ENCODE results near the gene LARGE1. TPM values are rescaled to one million over a fixed set of nuclear protein-coding genes. Genes with fewer than 3 reads are reported as not detected.

The LARGE1 gene
- total RNA-seq, 1 donor from 2014 or later: 27.4 TPM

DNA sequence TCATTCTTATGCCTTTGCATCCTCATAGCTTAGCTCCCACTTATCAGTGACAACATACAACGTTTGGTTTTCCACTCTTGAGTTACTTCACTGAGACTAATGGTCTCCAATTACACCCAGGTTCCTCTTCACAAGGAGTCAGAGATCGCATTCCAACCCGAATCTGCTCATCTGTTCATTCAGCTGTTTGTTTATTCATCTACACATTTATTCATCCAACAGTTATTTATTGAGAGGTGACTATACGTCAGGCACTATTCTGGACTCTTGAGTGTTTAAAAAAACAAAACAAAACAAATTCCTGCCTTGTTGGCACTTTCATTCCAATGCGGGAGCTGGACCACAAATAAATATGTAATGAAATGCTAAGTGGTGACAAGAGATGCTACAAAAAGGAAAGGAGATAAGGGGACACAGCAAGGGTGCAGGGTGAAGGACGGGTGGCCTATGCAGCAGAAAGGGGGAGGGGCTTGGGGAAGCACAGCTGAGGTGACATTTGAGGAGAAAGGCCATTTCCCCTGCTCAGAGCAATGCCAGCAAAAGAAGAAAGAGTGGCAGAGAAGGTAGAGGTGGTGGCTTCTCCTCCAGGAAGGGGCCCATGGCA lies 468.3 kb downstream of the LARGE1 start:
- Histone ChIP-seq H3K27ac (no peak overlapping the region), H3K9me3 (no peaks in the 10 kb centered on the region), H3K36me3 (no peaks in the 10 kb centered on the region), H3K4me3 (no peak overlapping the region), H3K27me3 (ENCODE audit: low read depth) (no peaks in the 10 kb centered on the region), H3K4me1 (no peaks in the 10 kb centered on the region)
- TF ChIP-seq, protein P1, sequence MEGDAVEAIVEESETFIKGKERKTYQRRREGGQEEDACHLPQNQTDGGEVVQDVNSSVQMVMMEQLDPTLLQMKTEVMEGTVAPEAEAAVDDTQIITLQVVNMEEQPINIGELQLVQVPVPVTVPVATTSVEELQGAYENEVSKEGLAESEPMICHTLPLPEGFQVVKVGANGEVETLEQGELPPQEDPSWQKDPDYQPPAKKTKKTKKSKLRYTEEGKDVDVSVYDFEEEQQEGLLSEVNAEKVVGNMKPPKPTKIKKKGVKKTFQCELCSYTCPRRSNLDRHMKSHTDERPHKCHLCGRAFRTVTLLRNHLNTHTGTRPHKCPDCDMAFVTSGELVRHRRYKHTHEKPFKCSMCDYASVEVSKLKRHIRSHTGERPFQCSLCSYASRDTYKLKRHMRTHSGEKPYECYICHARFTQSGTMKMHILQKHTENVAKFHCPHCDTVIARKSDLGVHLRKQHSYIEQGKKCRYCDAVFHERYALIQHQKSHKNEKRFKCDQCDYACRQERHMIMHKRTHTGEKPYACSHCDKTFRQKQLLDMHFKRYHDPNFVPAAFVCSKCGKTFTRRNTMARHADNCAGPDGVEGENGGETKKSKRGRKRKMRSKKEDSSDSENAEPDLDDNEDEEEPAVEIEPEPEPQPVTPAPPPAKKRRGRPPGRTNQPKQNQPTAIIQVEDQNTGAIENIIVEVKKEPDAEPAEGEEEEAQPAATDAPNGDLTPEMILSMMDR (IDR thresholded peaks at IDR 0.05): no peak
- intact Hi-C loops (cut with DNase I): no loop called here
- DNase-seq (no peak), ATAC-seq (peak; percentile 62 to 88)

DNA sequence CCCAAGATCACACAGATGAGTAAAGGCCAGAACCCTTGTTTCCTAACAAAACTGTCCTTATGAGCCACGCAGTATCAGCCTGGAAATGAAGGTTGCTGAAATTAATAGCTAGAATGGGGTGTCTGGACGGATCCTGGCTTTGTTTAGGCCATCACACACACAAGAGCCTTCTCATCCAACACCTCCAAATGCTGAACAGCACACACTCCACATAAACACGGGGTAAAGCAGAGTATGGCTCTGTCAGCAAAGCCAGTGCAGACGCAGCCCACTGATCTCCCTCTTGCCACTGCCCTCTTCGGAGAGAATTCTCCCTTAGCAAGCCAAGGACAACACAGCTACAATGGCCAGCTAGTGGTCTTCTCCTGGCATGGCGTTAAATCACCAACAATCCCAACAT lies 469.5 kb downstream of the LARGE1 start:
- Histone ChIP-seq H3K4me1 (no peaks in the 10 kb centered on the region), H3K27me3 (ENCODE audit: low read depth) (no peaks in the 10 kb centered on the region), H3K27ac (no peak overlapping the region), H3K9me3 (no peaks in the 10 kb centered on the region), H3K4me3 (no peak overlapping the region), H3K36me3 (no peaks in the 10 kb centered on the region)
- ATAC-seq (no peak), DNase-seq (no peak)
- intact Hi-C loops (cut with DNase I): no loop called here
- TF ChIP-seq, protein P1 (IDR thresholded peaks at IDR 0.05): no peak

DNA sequence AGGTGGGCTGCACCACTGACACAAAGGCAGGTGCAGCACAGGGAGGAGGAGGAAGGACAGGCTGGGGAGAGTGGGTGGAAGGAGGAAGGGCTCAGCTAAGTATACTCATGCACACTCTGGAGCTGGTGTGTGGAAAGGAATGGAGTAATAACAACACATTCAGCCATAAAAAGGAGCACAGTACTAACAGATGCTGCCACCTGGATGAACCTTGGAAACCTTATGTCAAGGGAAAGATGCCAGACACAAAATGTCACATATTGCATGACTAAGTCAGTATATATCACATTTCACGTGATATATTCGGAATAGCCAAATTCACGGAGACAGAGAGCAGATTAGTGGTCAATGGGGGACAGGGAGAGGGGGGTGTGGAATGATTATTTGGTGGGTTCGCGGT lies 472.5 kb downstream of the LARGE1 start:
- Histone ChIP-seq H3K9me3 (no peaks in the 10 kb centered on the region), H3K27me3 (ENCODE audit: low read depth) (no peaks in the 10 kb centered on the region), H3K4me3 (no peak overlapping the region), H3K4me1 (no peaks in the 10 kb centered on the region), H3K36me3 (no peaks in the 10 kb centered on the region), H3K27ac (no peak overlapping the region)
- TF ChIP-seq, protein P1 (IDR thresholded peaks at IDR 0.05): no peak
- intact Hi-C loops (cut with DNase I): no loop called here
- DNase-seq (no peak), ATAC-seq (no peak)

DNA sequence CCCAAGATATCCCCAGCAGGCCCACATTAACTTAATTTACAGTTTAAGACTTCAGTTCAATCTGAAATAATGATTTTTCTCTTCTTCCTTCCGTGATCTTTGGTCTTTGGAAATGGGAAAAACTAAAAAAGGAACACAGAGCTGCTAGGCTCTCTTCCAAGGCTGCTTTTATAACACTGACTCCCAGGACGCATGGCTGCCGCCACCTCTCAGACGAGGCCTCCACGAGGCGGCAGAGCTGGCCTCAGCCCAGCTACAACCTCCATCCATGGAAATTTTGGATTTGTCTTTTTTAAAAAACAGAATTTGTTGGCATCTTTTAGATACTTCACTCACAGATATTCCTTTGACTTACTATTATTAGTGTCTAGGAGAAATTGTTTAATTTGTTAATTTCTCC lies 476.6 kb downstream of the LARGE1 start:
- H3K4me1 ChIP-seq: no peaks in the 10 kb centered on the region
- H3K9me3 ChIP-seq: no peaks in the 10 kb centered on the region
- TF ChIP-seq, protein P1 (IDR thresholded peaks at IDR 0.05): no peak
- H3K4me3 ChIP-seq: no peak overlapping the region
- no peaks in the 10 kb centered on the region for H3K27me3 ChIP-seq (ENCODE audit: low read depth)
- no peak for ATAC-seq
- no peak overlapping the region for H3K27ac ChIP-seq
- H3K36me3 ChIP-seq: no peaks in the 10 kb centered on the region
- no peak for DNase-seq
- intact Hi-C loops (cut with DNase I): no loop called here

DNA sequence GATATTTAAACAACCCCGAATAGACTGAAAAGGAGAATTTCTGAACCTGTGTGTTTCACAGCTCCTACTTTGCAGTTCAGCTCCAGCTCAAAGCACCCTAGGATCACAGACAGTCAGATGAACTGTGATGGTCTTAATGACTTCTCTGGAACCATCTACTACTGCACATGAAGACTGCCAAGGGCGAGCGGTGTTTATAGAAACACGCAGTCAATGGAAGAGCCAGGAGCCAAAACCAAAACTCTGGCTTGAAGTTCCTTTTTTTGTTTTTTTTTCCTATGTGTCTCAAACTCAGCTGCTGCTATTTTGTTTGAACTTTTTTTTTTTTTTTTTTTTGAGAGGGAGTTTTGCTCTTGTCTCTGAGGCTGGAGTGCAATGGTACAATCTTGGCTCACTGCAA lies 479.5 kb downstream of the LARGE1 start:
- H3K4me1 ChIP-seq: no peaks in the 10 kb centered on the region
- H3K36me3 ChIP-seq: no peaks in the 10 kb centered on the region
- H3K27me3 ChIP-seq (ENCODE audit: low read depth): no peaks in the 10 kb centered on the region
- H3K4me3 ChIP-seq: no peak overlapping the region
- no peaks in the 10 kb centered on the region for H3K9me3 ChIP-seq
- no peak for ATAC-seq
- H3K27ac ChIP-seq: no peak overlapping the region
- TF ChIP-seq, protein P1 (IDR thresholded peaks at IDR 0.05): no peak
- no peak for DNase-seq
- intact Hi-C loops (cut with DNase I): no loop called here

All from lower lobe of right lung (tissue), 2 donors.